Measurements from ENCODE around the gene SCRT2.

GRCh38 chr20:677957-678356 lies 2.4 kb upstream of the SCRT2 start:
- TF ChIP-seq, protein P1, sequence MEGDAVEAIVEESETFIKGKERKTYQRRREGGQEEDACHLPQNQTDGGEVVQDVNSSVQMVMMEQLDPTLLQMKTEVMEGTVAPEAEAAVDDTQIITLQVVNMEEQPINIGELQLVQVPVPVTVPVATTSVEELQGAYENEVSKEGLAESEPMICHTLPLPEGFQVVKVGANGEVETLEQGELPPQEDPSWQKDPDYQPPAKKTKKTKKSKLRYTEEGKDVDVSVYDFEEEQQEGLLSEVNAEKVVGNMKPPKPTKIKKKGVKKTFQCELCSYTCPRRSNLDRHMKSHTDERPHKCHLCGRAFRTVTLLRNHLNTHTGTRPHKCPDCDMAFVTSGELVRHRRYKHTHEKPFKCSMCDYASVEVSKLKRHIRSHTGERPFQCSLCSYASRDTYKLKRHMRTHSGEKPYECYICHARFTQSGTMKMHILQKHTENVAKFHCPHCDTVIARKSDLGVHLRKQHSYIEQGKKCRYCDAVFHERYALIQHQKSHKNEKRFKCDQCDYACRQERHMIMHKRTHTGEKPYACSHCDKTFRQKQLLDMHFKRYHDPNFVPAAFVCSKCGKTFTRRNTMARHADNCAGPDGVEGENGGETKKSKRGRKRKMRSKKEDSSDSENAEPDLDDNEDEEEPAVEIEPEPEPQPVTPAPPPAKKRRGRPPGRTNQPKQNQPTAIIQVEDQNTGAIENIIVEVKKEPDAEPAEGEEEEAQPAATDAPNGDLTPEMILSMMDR (IDR thresholded peaks at IDR 0.05; ENCODE audit: poor library complexity, severe bottlenecking), result no peak
- TF ChIP-seq, protein P2, sequence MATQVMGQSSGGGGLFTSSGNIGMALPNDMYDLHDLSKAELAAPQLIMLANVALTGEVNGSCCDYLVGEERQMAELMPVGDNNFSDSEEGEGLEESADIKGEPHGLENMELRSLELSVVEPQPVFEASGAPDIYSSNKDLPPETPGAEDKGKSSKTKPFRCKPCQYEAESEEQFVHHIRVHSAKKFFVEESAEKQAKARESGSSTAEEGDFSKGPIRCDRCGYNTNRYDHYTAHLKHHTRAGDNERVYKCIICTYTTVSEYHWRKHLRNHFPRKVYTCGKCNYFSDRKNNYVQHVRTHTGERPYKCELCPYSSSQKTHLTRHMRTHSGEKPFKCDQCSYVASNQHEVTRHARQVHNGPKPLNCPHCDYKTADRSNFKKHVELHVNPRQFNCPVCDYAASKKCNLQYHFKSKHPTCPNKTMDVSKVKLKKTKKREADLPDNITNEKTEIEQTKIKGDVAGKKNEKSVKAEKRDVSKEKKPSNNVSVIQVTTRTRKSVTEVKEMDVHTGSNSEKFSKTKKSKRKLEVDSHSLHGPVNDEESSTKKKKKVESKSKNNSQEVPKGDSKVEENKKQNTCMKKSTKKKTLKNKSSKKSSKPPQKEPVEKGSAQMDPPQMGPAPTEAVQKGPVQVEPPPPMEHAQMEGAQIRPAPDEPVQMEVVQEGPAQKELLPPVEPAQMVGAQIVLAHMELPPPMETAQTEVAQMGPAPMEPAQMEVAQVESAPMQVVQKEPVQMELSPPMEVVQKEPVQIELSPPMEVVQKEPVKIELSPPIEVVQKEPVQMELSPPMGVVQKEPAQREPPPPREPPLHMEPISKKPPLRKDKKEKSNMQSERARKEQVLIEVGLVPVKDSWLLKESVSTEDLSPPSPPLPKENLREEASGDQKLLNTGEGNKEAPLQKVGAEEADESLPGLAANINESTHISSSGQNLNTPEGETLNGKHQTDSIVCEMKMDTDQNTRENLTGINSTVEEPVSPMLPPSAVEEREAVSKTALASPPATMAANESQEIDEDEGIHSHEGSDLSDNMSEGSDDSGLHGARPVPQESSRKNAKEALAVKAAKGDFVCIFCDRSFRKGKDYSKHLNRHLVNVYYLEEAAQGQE (IDR thresholded peaks at IDR 0.05; ENCODE audit: borderline replicate concordance), result no peak
- TF ChIP-seq EZH2 (IDR thresholded peaks at IDR 0.05; ENCODE audit: borderline replicate concordance, insufficient read depth, low read length, poor library complexity, severe bottlenecking) (no peak), POLR2AphosphoS5 (IDR thresholded peaks at IDR 0.05) (no peak)
